ENCODE measurements around the gene HEY2.

The HEY2 gene

GRCh38 chr6:125745281-125746018, 4.0 kb upstream of the HEY2 start:
- no peak for DNase-seq

- DNase-seq: no peak
These were observed 3.4 kb upstream of the HEY2 start for GRCh38 chr6:125746019-125746414.

GRCh38 chr6:125746731-125747588, 2.5 kb upstream of the HEY2 start:
- no peak for DNase-seq

GRCh38 chr6:125747589-125748405, 1.6 kb upstream of the HEY2 start:
- no peak for DNase-seq

- DNase-seq: no peak
These were observed 843 bp upstream of the HEY2 start for GRCh38 chr6:125748406-125749172.

GRCh38 chr6:125749865-125750691, 646 bp downstream of the HEY2 start:
- no peak for DNase-seq

GRCh38 chr6:125750692-125751333, 1.4 kb downstream of the HEY2 start:
- no peak for DNase-seq

- DNase-seq: no peak
These were observed 2.0 kb downstream of the HEY2 start for GRCh38 chr6:125751334-125751916.

GRCh38 chr6:125752773-125753172, 3.3 kb downstream of the HEY2 start:
- DNase-seq: no peak

- no peak for DNase-seq
These were observed 3.9 kb downstream of the HEY2 start for GRCh38 chr6:125753218-125753936.

GRCh38 chr6:125753937-125754259, 4.5 kb downstream of the HEY2 start:
- no peak for DNase-seq

GRCh38 chr6:125754566-125754965, 5.1 kb downstream of the HEY2 start:
- no peak for DNase-seq

GRCh38 chr6:125759184-125759902, 9.9 kb downstream of the HEY2 start:
- DNase-seq: no peak

- no peak for DNase-seq
These were observed 10.6 kb downstream of the HEY2 start for GRCh38 chr6:125759959-125760457.

GRCh38 chr6:125764121-125764671, 14.8 kb downstream of the HEY2 start:
- no peak for DNase-seq

- no peak for DNase-seq
These were observed 16.5 kb downstream of the HEY2 start for GRCh38 chr6:125765944-125766343.

GRCh38 chr6:125766641-125767040, 17.2 kb downstream of the HEY2 start:
- DNase-seq: no peak

GRCh38 chr6:125769147-125769783, 19.8 kb downstream of the HEY2 start:
- no peak for DNase-seq

Measured in SHP77 treated with DMSO at 0.1 percent for 48 hours (cell line).